Right lobe of liver (tissue), 4 donors: ENCODE results near the gene SHISA9.

Experiments
- CTCF ChIP-seq, 4 donors: fragments of 200-600 bp in 3 of 4; fragments of 450-650 bp in 1 of 4; IDR thresholded peaks; one replicate each; pipeline versions ENCODE4 v1.5.1 to v1.8.0; 2016 to 2022; ENCODE audit warnings: antibody characterized with exemption in 4 of 4, mild to moderate bottlenecking in 2 of 4
- POLR2A ChIP-seq: fragments of 450-650 bp; IDR thresholded peaks from one replicate; pipeline ENCODE4 v1.6.1; 2017; ENCODE audit warnings: antibody characterized with exemption, mild to moderate bottlenecking
- donor health status: DM: no; HTN: no; CAD: no.
- donor health status: DM: no; HTN: no; CAD: no.
- donor health status: DM: no; HTN: yes; CAD: no.

GRCh38 chr16:13234999-13235398, 333.6 kb downstream of the SHISA9 start:
- TF ChIP-seq CTCF (IDR thresholded peaks at IDR 0.05) (no peak), POLR2A (no peak)
